Aorta (tissue), 5 donors: Measurements from ENCODE around the gene ZNF516. TPM values are rescaled to one million over a fixed set of nuclear protein-coding genes. Genes with fewer than 3 reads are reported as not detected.
A peak's percentile ranks its signal among the peaks of the same experiment; 100 is the strongest.

Source experiments
- ATAC-seq: fragments of 200-7000 bp; cut with Tn5 transposase; one replicate; pipeline ENCODE4 v1.9.1; 2022; ENCODE audit warnings: moderate library complexity; ENCODE audit not compliant: low FRiP score
- DNase-seq, 2 donors: peaks; one replicate each; pipeline ENCODE4 v3.0.0-alpha.2; 2020
- H3K27ac ChIP-seq, 2 donors: one replicate each; pipeline ENCODE4 v1.5.1; 2013; ENCODE audit warnings: low read length in 2 of 2, mild to moderate bottlenecking in 2 of 2, moderate library complexity in 2 of 2, control low read depth in 1 of 2, inconsistent platforms in 1 of 2, low read depth in 1 of 2
- H3K27me3 ChIP-seq, 2 donors: one replicate each; pipeline ENCODE4 v1.6.1; 2013; ENCODE audit warnings: control low read depth in 1 of 2, low read length in 1 of 2, mild to moderate bottlenecking in 1 of 2, moderate library complexity in 1 of 2; ENCODE audit not compliant: insufficient read depth in 2 of 2, control insufficient read depth in 1 of 2
- H3K36me3 ChIP-seq, 2 donors: one replicate each; pipeline ENCODE4 v1.6.1; 2013; ENCODE audit warnings: control low read depth in 1 of 2, low read length in 1 of 2, mild to moderate bottlenecking in 1 of 2; ENCODE audit not compliant: insufficient read depth in 2 of 2, control insufficient read depth in 1 of 2
- H3K4me1 ChIP-seq, 2 donors: one replicate each; pipeline ENCODE4 v1.6.1; 2013; ENCODE audit warnings: low read length in 2 of 2, control low read depth in 1 of 2, mild to moderate bottlenecking in 1 of 2, moderate library complexity in 1 of 2; ENCODE audit not compliant: insufficient read depth in 2 of 2, control insufficient read depth in 1 of 2
- H3K4me3 ChIP-seq, 2 donors: one replicate each; pipeline ENCODE4 v1.5.1; 2013; ENCODE audit warnings: low read length in 2 of 2, control low read depth in 1 of 2, mild to moderate bottlenecking in 1 of 2
- H3K9me3 ChIP-seq: one replicate; pipeline ENCODE4 v1.6.1; 2013; ENCODE audit warnings: mild to moderate bottlenecking, low read length; ENCODE audit not compliant: control insufficient read depth
- WGBS, 2 donors: extraction: QIAGEN DNeasy Blood & Tissue Kit; methylation state at CpG; one replicate each; pipeline ENCODE4 v1.1.7; 2013; 5-methylcytosine and 5-hydroxymethylcytosine counted together
- intact Hi-C, 2 donors: fragments of 100-400 bp; cut with DNase I; formaldehyde crosslinking; loops; one replicate each; pipeline versions ENCODE4 v1.14.2 to v1.15.0; 2022
- polyA plus RNA-seq, 2 donors: library from polyadenylated mRNA; stranded (reverse); fragments of 200-250 nt; gene quantifications; one replicate each; pipeline ENCODE4 v1.2.3, GENCODE V29; 2013
- total RNA-seq, 2 donors: library from RNA; stranded (reverse); fragmentation: NEBNext Ultra II Directional; extraction: Animal tissue kit (Norgen Biotek cat#: 25700); gene quantifications; one replicate each; pipeline ENCODE4 v1.2.1, GENCODE V29; 2021
- donor health status: healthy with polysubstance abuse.
- donor health status: Bipolar disorder and iron deficiency.
- donor health status: DM: no; HTN: no; CAD: no.
- donor health status: DM: no; HTN: no; CAD: no.
- donor health status: DM: yes; HTN: yes; CAD: no.

Gene ZNF516
- total and polyA plus RNA-seq, 4 donors, result 2.0 to 55.6 (median 17.1) TPM

DNA sequence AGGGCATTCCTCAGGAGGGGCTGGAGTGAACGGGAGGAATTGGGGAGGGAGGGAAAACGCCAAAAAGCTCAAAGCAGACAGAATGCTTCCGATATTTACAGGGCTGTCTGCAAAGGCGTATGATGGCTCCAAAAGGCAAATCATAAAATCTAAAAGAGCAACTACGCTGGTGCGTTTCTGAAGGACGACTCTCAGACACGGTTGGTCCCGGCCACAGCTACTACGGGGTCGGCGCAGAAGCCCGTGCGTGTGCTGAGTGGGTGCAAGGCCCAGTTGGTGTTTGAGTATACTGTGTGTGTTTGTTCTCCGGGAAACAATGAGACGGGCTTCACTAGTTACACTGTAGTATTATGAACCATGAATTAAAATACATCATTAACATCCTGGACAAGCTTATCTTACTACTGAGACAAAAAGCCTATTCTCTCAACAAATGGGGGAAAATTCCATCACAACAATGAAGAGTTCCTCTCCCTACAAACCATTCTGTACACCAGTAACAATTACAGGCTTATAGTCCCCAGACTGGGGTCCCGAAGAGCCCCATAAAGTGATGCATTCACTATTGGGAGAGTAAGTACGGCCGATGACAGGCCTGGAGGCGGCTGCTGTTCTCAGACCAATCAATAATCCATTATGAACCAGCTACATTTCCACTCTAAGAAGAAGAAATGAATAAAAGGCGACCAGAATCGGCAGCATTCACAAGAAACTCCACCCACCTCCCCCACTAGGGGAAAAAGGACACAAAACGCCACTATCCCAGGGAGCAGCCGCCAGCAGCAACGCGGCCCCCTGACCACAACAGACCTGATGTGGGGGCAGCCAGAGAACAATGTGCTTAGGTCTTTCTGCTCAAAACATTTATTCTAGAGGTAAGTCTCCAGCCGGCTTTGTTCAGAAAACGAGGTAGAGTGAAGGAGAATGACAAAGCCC, 43.4 kb downstream of the ZNF516 start:
- DNase-seq (peak in 1 of 2 donors; percentile 30), ATAC-seq (peak; percentile 54)
- peak overlapping the region; percentile 66 to 92 for H3K4me3 ChIP-seq
- no peaks in the 10 kb centered on the region for H3K9me3 ChIP-seq
- H3K36me3 ChIP-seq, result no peaks in the 10 kb centered on the region
- no peaks in the 10 kb centered on the region for H3K27me3 ChIP-seq
- 44% methylated on average over 28 of the region's 28 CpGs for WGBS, 2 donors
- intact Hi-C loops, result no loop called here
- peak overlapping the region in 1 of 2 donors; percentile 7 for H3K27ac ChIP-seq
- no peaks in the 10 kb centered on the region for H3K4me1 ChIP-seq

DNA sequence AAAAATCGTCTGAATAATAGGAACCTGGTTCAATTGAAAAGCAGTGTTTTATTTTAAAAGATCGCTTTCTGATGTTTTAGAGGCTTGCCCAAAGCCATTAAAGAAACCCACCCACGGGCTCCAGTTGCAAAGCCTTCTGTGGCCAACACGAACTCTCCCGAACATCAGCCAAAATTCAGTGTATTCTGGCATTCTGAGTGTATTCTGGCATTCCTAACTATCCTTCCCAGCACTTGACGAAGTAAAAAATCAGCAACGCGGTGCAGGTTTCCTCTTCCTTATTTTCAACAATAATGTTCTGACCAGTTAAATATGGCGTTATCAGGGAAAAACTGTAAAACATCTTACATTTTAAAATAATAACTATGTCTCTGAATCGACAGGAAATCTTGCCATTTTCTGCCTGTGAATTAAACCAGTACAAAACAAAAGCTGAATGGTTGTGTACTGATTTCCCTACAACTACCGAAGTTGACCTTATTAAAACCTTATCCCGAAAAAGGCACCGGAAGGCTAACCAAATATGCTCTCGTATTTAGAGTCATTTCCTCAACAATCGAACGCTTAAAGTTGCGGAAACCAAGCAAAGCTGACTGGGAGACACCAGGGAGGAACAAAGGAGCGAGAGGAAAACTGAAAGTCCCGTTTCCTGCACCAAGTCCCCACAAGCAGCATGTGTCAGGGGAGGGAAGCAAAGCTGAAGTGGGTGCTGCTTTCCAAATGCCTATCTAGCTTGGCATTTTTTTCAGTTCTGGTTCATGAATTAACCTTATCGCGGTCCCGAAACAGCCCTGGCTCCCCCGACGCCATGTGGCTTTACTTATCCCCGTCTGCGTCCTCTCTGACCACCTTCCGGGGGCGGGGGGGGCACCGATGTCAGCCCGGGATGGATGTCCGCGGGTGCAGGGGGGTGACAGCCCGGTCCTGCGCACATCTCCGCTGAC, 44.3 kb downstream of the ZNF516 start:
- Histone ChIP-seq H3K9me3 (no peaks in the 10 kb centered on the region), H3K36me3 (no peaks in the 10 kb centered on the region), H3K27ac (peak overlapping the region in 1 of 2 donors; percentile 7), H3K27me3 (no peaks in the 10 kb centered on the region), H3K4me3 (peak overlapping the region; percentile 66 to 92), H3K4me1 (no peaks in the 10 kb centered on the region)
- WGBS, 2 donors, result 0 to 1% methylated on average over 35 of the region's 35 CpGs
- intact Hi-C loops, result no loop called here
- ATAC-seq, result peak; percentile 70
- peak in 1 of 2 donors; percentile 74 for DNase-seq

DNA sequence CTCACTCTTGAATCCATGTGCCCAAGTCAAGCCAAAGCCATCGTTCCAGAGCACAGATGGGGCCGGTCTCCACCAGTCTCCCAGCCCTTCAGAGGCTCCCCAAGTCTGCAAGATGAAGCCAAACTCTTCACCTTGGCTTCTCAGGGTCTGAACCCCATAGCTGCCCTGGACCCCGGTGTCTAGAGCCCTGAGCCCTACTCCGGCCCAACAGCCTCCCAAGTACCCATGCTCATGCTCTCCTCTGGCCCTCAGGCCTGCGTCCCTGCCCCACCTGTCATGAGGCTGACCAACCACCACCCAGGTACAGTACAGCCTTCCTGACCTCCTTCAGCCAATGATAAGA, 46.0 kb downstream of the ZNF516 start:
- ATAC-seq (no peak), DNase-seq (peak in 1 of 2 donors; percentile 31)
- intact Hi-C loops, result no loop called here
- no peak overlapping the region for H3K27ac ChIP-seq
- H3K4me3 ChIP-seq, result no peak overlapping the region
- no peaks in the 10 kb centered on the region for H3K36me3 ChIP-seq
- WGBS, 2 donors, result 94 to 97% methylated on average over 5 of the region's 5 CpGs
- H3K27me3 ChIP-seq, result no peaks in the 10 kb centered on the region
- H3K4me1 ChIP-seq, result no peaks in the 10 kb centered on the region
- H3K9me3 ChIP-seq, result no peaks in the 10 kb centered on the region

DNA sequence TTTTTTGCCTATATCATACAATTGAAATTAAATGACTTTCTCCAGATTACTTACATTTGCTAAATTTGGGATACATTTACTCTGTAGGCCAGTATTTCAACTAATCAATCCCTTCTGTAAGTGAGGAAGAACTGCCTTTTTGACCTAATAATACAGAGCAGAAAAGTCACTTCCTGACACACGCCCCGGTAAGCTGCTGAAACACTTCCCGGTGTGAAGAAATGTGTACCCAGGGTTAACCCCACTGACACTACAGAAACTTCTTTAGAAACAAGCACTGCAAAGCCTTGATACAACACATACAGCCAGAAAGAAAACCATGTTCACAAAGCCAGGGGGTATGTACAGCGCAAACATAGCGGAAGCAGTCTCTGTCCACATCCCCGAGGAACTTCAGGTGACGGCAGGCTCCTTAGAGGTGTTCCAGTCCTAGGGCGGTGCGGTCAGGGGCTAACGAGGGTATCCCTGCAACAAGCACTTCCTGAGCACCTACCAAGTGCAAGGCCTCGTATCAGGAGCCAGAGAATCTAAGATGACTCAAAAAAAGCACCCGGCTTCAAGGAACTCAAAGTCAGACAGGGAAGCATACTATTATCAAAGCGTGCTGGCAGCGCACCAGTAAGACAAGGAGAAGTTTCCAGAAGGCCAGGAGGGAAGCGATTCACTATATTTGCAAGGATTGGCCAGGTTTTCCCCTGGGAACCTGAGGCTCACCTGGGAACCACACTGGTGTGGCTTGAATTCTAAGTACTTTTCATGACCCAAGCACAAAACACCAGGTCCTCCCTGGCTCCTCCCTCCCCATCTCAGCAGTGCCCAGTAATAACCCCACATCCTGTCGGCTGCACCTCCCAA, 46.6 kb downstream of the ZNF516 start:
- H3K4me1 ChIP-seq, result no peaks in the 10 kb centered on the region
- 94 to 96% methylated on average over 16 of the region's 16 CpGs for WGBS, 2 donors
- no peaks in the 10 kb centered on the region for H3K9me3 ChIP-seq
- no peaks in the 10 kb centered on the region for H3K36me3 ChIP-seq
- no peaks in the 10 kb centered on the region for H3K27me3 ChIP-seq
- H3K4me3 ChIP-seq, result no peak overlapping the region
- DNase-seq (peak; percentile 30 to 35), ATAC-seq (no peak)
- intact Hi-C loops, result no loop called here
- no peak overlapping the region for H3K27ac ChIP-seq

DNA sequence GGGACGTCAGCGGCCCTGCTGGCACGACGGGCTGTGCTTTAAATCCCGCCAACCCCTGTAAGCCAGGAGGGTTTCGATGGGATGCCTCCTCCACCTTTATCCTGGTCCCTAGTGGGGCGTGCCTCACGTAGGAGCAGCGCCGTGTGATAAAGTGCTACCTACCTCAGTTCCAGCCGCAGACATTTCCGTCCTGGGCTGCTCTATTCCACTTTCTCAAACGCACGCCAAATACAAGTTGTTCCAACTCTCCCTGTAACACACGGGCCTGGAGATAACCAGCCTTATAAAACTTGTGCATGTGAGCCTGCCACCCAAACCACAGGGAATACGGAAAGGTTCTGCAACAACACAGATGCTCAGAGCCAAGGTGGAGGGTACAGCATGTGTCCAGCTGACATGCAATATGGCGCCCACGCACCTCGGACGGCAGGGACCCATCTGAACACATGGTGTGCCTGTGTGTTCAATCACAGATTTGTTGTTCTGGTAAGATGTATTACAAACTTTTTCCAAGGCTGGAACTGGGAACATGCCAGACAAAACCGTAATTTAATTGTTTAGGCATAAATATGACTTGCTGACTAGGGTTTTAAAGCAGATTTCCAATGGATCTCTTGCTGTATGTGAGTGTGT, 47.7 kb downstream of the ZNF516 start:
- H3K4me1 ChIP-seq, result no peaks in the 10 kb centered on the region
- intact Hi-C loops, result no loop called here
- H3K27ac ChIP-seq, result no peak overlapping the region
- H3K27me3 ChIP-seq, result no peaks in the 10 kb centered on the region
- H3K9me3 ChIP-seq, result no peaks in the 10 kb centered on the region
- H3K4me3 ChIP-seq, result no peak overlapping the region
- H3K36me3 ChIP-seq, result no peaks in the 10 kb centered on the region
- DNase-seq (peak in 1 of 2 donors; percentile 67), ATAC-seq (no peak)
- WGBS, 2 donors, result 93 to 94% methylated on average over 21 of the region's 21 CpGs

DNA sequence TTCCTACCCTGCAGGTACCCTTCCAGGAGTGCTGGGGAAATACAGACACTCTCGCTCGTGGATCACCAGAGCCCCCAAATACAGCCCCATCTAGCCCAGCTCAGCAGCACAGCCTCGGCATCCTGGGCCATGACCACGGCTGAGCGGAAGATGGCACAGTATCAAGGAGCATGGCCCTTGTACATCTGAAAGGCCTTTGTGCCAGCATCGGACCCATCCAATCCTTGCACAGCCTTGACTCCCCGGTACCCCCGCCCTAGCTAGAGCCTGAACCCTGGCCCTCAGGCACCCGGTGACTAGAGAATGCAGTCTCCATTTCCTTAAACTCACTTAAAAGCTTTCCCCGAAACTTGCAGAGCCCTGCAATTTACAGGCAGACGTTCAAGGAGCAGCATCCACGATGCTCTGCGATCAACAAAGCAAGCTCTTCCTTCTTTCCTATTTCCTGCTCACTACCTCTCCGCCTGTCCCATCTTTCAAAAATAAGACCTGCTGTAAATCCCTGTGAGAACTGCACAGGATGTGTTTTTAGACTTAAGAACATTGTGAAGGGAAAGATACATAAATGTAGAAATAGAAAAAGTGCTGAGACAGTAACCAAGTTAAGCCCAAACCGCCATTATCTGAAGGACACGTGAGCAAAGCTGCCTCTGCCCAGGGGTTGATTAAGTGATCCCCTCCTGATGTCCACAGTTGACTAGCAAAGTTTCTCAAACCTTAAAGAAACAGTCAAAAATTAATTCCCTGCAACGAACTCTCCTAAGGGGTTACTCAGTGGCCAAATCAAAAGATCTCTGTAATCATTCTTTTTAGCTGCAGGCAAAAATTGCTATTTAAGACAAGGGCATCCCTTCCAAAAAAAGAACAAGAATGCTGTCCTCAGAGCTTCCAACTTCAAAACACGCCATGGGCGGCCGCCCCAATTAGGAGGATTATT, 48.5 kb downstream of the ZNF516 start:
- Histone ChIP-seq H3K27me3 (no peaks in the 10 kb centered on the region), H3K27ac (no peak overlapping the region), H3K4me1 (no peaks in the 10 kb centered on the region), H3K9me3 (no peaks in the 10 kb centered on the region), H3K36me3 (no peaks in the 10 kb centered on the region), H3K4me3 (no peak overlapping the region)
- ATAC-seq (no peak), DNase-seq (peak in 1 of 2 donors; percentile 67)
- intact Hi-C loops, result no loop called here
- WGBS, 2 donors, result 95 to 96% methylated on average over 20 of the region's 20 CpGs

DNA sequence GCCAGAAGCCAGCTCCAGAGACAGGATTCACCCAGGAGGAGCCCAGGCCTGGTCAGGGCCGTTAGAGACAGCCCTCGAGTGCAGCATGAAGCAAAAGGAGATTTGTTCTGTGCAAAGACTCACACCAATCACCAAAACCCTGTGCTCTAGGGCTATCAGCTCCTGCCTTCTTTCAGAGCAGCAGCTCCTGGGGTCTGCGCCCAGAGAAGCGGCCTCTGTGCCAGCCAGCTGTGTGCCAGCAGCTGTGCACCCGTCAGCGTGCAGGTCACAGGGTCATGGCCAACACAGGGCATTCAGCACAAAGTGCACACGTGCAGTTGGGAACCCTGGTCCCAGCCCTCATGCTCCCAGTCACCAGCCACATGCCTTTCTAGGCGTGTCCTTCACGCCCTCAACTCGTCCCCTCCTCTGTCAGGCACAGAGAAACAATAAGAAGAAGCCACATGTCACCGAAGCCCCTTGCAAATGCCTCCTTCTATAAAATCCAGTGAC, 49.3 kb downstream of the ZNF516 start:
- no peaks in the 10 kb centered on the region for H3K4me1 ChIP-seq
- DNase-seq (peak in 1 of 2 donors; percentile 50), ATAC-seq (no peak)
- no peak overlapping the region for H3K27ac ChIP-seq
- H3K36me3 ChIP-seq, result no peaks in the 10 kb centered on the region
- intact Hi-C loops, result no loop called here
- no peaks in the 10 kb centered on the region for H3K27me3 ChIP-seq
- H3K4me3 ChIP-seq, result no peak overlapping the region
- H3K9me3 ChIP-seq, result no peaks in the 10 kb centered on the region
- WGBS, 2 donors, result 60 to 68% methylated on average over 11 of the region's 11 CpGs
